ENCODE measurements around the gene MAGI2. TPM values are rescaled to one million over a fixed set of nuclear protein-coding genes. Genes with fewer than 3 reads are reported as not detected.

Gene MAGI2
- total RNA-seq, 1 experiment from 2014 or later: 0.25 TPM

GRCh38 chr7:78912781-78913180 is 540.7 kb downstream of the MAGI2 start:
- intact Hi-C loops (cut with micrococcal nuclease; ENCODE audit: unreplicated experiment): no loop called here
- Mint-ChIP-seq H3K9me3 (ENCODE audit: unreplicated experiment) (no peaks in the 10 kb centered on the region), H3K4me3 (ENCODE audit: unreplicated experiment) (no peak overlapping the region), H3K36me3 (ENCODE audit: insufficient read depth, unreplicated experiment) (no peaks in the 10 kb centered on the region), H3K4me1 (ENCODE audit: low read depth, unreplicated experiment) (no peaks in the 10 kb centered on the region), H3K27ac (ENCODE audit: unreplicated experiment) (no peak overlapping the region), H3K27me3 (ENCODE audit: insufficient read depth, unreplicated experiment) (peaks cover 3% of the 10 kb centered on the region)
- no peak for DNase-seq
- Histone ChIP-seq H3K9me3 (no peaks in the 10 kb centered on the region), H3K36me3 (ENCODE audit: control insufficient read depth, insufficient read depth, low read length) (no peaks in the 10 kb centered on the region), H3K4me3 (ENCODE audit: low read depth, low read length) (no peak overlapping the region), H3K4me1 (no peaks in the 10 kb centered on the region), H3K27me3 (replicated peaks; ENCODE audit: control insufficient read depth, insufficient read depth, low read length) (no peaks in the 10 kb centered on the region)
- ChIA-PET POLR2A (no interaction called here), CTCF (no interaction called here)
- TF ChIP-seq CTCF (IDR thresholded peaks at IDR 0.05; ENCODE audit: insufficient read depth in 1 of 2, low read depth in 1 of 2, low read length in 1 of 2, severe bottlenecking in 1 of 2, unreplicated experiment in 1 of 2): no peak
- no TSS peak for BruUV-seq (replicated peaks)

DNA sequence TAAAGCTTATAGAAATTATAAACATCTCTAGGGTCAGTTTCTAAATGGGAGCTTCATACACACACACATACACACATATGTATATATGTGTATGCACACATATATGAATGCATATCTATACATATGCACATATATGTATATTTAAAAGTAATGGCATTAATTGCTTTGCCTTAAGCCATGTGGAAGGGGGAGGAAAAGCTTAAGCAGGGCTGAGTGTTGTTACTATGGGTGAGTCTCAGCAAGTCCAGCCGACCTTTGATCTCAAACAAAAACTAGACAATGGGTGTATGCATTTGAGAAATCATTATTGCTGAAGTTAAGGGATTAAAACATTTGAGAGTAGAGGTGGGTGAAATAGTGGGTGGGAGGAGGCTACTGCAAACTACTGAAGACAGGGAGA is 546.7 kb downstream of the MAGI2 start:
- POLR2A ChIA-PET: no interaction called here
- Mint-ChIP-seq H3K4me1 (ENCODE audit: low read depth, unreplicated experiment) (no peaks in the 10 kb centered on the region), H3K36me3 (ENCODE audit: insufficient read depth, unreplicated experiment) (no peaks in the 10 kb centered on the region), H3K4me3 (ENCODE audit: unreplicated experiment) (no peak overlapping the region), H3K27me3 (ENCODE audit: insufficient read depth, unreplicated experiment) (no peaks in the 10 kb centered on the region), H3K27ac (ENCODE audit: unreplicated experiment) (no peak overlapping the region), H3K9me3 (ENCODE audit: unreplicated experiment) (no peaks in the 10 kb centered on the region)
- Histone ChIP-seq H3K36me3 (ENCODE audit: control insufficient read depth, insufficient read depth, low read length) (no peaks in the 10 kb centered on the region), H3K4me1 (no peaks in the 10 kb centered on the region), H3K27me3 (replicated peaks; ENCODE audit: control insufficient read depth, insufficient read depth, low read length) (no peaks in the 10 kb centered on the region), H3K9me3 (no peaks in the 10 kb centered on the region), H3K4me3 (ENCODE audit: low read depth, low read length) (no peak overlapping the region)
- DNase-seq: no peak
- no peak for TF ChIP-seq CTCF (IDR thresholded peaks at IDR 0.05; ENCODE audit: insufficient read depth in 1 of 2, low read depth in 1 of 2, low read length in 1 of 2, severe bottlenecking in 1 of 2, unreplicated experiment in 1 of 2)
- intact Hi-C loops (cut with micrococcal nuclease; ENCODE audit: unreplicated experiment): no loop called here
- CTCF ChIA-PET: no interaction called here
- no TSS peak for BruUV-seq (replicated peaks)

GRCh38 chr7:78905436-78905835 is 548.0 kb downstream of the MAGI2 start:
- Mint-ChIP-seq H3K27me3 (ENCODE audit: insufficient read depth, unreplicated experiment) (no peaks in the 10 kb centered on the region), H3K4me1 (ENCODE audit: low read depth, unreplicated experiment) (no peaks in the 10 kb centered on the region), H3K27ac (ENCODE audit: unreplicated experiment) (no peak overlapping the region), H3K4me3 (ENCODE audit: unreplicated experiment) (no peak overlapping the region), H3K9me3 (ENCODE audit: unreplicated experiment) (no peaks in the 10 kb centered on the region), H3K36me3 (ENCODE audit: insufficient read depth, unreplicated experiment) (no peaks in the 10 kb centered on the region)
- intact Hi-C loops (cut with micrococcal nuclease; ENCODE audit: unreplicated experiment): no loop called here
- no peak for DNase-seq
- H3K9me3 ChIP-seq: no peaks in the 10 kb centered on the region
- no peaks in the 10 kb centered on the region for H3K27me3 ChIP-seq (replicated peaks; ENCODE audit: control insufficient read depth, insufficient read depth, low read length)
- no peaks in the 10 kb centered on the region for H3K36me3 ChIP-seq (ENCODE audit: control insufficient read depth, insufficient read depth, low read length)
- POLR2A ChIA-PET: no interaction called here
- no peak for TF ChIP-seq CTCF (IDR thresholded peaks at IDR 0.05; ENCODE audit: insufficient read depth in 1 of 2, low read depth in 1 of 2, low read length in 1 of 2, severe bottlenecking in 1 of 2, unreplicated experiment in 1 of 2)
- H3K4me1 ChIP-seq: no peaks in the 10 kb centered on the region
- no TSS peak for BruUV-seq (replicated peaks)
- no peak overlapping the region for H3K4me3 ChIP-seq (ENCODE audit: low read depth, low read length)
- CTCF ChIA-PET: no interaction called here
